GM19328 (cell line): ENCODE data around the gene RGS7.
"Not testable (repeated sequence)": the region's sequence is repeated elsewhere in the genome, so short reads cannot be mapped to it uniquely, and the experiment has no call there.

Source experiments
- ATAC-seq: cut with Tn5 transposase; IDR thresholded peaks from one replicate; pipeline ENCODE4 v1.9.1; 2021; ENCODE audit warnings: mild to moderate bottlenecking, moderate library complexity; ENCODE audit not compliant: unreplicated experiment

The RGS7 gene

DNA sequence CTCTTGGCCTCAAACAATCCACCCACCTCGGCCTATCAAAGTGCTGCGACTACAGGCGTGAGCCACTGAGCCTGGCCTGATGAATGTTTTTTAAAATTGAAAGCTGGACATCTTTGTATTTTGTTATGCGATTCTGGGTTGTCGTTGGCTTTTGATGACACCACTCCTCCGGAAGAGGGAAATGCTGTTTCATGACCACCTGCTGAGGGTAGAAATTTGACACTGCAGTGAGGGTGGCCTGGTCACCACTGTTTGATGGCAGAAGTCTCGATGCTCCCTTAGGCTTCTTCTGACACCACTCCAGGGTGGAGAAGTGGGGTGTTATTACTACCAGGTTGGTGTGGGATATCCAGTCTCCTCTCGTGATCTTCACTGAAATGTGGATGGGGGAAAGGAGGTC, 357.2 kb downstream of the RGS7 start:
- no peak for ATAC-seq

GRCh38 chr1:240998441-240999015, 358.5 kb downstream of the RGS7 start:
- no peak for ATAC-seq

DNA sequence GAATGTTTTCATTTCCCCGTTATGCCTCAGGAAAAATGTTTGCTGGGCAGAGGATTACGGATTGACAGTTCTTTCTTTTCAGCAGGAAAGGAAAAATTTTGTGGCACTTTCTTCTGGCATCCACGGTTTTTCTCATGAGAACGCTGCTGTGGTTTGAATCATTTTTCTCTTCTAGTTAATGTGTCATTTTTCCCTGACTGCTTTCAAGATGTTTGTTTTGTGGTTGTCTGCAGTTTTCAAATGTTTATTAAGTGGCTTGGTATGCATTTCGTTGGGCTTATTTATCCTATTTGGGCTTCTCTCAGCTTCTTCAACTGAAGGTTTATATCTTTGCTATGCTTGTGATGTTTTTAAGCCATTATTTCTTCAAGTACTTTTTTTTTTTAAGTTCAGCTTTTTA, 359.0 kb downstream of the RGS7 start:
- ATAC-seq, result no peak

GRCh38 chr1:240993004-240993403, 364.0 kb downstream of the RGS7 start:
- ATAC-seq, result no peak

GRCh38 chr1:240991230-240991629, 365.8 kb downstream of the RGS7 start:
- no peak for ATAC-seq

DNA sequence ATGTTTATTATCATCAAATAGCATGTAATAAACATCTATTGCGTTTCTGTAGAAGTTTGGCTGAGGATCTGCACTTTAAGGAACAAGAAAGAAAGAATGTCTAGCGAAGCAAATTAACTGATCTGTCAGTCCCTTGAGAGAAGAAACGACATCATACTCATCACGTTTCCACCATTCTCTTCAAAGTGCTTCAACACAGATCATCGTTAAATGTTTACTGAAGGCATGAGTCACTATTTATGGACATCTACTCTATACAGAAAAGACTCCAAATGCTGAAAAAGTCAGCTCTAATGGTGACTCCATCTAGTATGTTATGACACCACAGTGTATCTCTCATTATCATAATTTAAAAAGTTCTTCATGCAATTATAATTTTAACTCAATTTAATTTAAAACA, 369.1 kb downstream of the RGS7 start:
- no peak for ATAC-seq

GRCh38 chr1:240985081-240985480, 371.9 kb downstream of the RGS7 start:
- no peak for ATAC-seq

DNA sequence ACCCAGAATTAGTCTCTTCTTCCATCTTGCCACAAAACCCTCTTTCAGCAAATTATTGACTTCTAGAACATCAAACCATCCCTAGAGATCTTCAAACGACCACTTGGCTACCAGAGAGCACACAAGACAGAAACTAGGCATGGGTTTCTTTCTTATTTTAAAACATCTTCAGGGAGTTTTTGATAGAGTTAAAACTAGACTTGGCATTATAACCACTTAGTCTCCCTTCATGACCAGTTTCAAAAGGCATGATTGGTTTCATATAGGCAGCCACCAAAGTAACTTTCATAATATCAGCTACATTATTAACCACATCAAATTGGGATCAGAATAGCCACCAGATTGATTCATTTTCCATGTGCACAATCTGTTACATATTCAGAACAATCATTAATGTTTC, 376.7 kb downstream of the RGS7 start:
- ATAC-seq, result no peak

DNA sequence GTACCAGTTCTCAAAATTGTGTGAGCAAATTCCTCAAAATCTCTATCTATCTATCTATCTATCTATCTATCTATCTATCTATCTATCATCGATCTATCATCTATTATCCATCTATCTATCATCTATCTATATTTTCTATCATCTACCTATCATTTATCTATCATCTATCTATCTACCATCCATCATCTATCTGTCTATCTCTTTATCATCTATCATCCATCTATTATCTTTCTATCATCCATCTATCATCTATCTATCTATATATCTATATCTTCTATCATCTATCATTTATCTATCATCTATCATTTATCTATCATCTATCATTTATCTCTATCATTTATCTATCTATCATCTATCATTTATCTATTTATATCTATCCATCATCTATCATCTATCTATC, 380.3 kb downstream of the RGS7 start:
- no peak for ATAC-seq

GRCh38 chr1:240973875-240974274, 383.1 kb downstream of the RGS7 start:
- ATAC-seq, result no peak

- ATAC-seq, result not testable (repeated sequence)
These were observed 384.9 kb downstream of the RGS7 start for GRCh38 chr1:240972059-240972458.

DNA sequence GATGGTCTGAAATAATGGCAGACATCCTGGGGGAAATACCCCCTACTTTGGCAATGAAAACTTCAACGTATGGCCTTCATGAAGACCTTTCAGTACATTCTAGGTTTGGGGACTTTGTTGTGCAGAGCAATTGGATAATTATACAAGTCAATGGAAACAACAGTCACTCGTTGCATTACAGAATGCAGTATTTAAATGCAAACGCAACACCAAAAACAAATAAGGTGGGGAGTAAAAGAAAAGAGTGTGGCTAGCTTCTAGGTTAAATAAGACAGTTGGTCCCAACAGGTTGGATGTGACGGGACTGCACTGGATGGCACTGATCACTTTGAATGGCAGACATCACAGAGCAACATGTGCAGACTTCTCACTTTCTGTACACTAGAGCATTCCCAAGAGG, 386.8 kb downstream of the RGS7 start:
- no peak for ATAC-seq

- no peak for ATAC-seq
These were observed 388.1 kb downstream of the RGS7 start for GRCh38 chr1:240968864-240969263.

- no peak for ATAC-seq
These were observed 389.8 kb downstream of the RGS7 start for GRCh38 chr1:240967070-240967724.

- no peak for ATAC-seq
These were observed 391.4 kb downstream of the RGS7 start for GRCh38 chr1:240965581-240966091.

DNA sequence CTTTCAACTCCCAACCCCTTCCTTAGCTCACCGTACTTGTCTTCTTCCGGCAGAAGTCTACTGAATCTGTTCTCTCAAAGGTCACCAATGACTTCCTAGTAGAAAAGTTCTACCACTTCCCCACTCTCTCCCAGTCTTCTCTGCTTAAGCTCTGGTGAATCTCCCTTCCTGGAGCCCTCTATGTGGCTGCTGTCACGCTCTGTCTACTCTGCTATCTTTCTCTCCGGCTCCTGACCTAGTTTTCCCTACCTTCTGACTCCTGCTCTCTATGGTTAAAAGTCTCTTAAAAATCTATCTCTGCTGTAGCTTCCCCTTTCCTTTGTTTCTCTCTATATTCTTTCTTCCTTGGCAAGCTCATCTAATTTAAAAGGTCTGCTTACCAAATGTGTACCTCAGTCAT, 394.9 kb downstream of the RGS7 start:
- no peak for ATAC-seq

- no peak for ATAC-seq
These were observed 400.6 kb downstream of the RGS7 start for GRCh38 chr1:240956424-240956823.

DNA sequence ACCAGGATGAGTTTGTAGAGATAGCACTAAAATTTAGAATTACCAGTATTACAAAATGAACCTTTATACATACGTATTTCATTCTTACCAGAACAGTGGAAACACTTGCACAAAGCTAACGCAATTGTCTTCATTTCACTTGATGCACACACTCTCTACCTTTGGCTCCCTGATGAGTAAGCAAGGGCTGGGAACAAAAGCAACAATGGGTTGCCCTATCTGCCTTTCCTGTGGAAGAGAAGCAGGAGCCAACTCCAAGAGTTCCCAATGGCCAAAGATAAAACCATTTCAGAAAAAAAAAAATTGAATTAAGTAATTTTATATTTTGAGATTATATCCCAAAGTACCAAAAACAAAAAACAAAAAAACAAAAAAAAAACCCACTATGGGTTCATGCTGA, 401.0 kb downstream of the RGS7 start:
- ATAC-seq, result no peak

DNA sequence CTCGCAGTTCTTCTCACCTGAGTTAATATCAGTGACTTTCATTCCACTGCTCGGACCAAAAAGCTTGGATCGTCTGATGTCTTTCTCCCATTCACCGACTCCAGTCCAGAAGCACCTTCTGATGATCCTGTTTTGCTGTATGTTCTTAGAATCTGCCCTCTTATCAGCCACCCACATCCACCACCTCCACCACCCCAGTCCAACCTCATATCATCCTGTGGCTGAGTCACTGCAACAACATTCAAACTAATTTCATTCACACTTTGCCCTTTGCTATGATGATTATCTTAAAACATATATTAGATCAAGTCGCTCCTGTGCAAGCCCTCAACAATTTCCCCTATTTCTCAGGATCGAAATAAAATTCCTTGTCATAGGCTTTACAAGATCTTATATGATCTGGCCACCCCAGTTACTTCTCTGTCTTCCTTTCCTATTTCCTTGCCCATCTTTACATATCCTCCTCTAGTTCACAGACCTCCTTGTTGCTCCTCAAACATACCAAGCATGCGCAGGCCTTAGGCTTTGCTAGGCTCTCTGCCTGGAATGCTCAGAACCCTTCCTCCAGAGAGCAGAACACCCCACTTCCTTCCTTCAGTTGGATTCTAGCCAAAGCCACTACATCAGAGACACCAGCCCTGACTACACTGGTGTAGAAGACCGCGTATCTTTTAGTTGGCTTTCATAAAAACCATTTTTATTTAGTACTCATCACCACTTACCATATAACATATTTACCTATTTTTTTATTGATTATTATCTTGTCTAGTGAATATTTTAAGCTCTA, 409.4 kb downstream of the RGS7 start:
- ATAC-seq, result no peak

GRCh38 chr1:240946926-240947325, 410.1 kb downstream of the RGS7 start:
- ATAC-seq, result no peak

DNA sequence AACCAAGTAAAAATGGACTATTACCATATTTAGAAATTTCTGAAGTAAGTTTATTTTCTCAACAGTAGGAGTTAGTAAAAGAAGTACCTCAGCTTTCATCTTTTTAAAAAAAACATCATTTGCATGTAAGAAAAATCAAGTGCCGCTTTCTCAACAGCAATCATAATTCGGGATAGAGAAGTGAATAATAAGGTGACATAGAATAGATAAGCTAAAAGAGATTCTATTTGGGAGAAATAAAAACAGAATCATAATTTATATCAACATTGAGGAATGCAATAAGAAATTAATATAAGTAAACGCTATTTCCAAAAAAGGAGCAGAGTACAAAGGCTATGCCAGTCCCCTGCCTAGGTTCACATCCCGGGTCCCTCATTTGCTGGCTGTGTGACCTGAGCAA, 414.1 kb downstream of the RGS7 start:
- ATAC-seq, result no peak
